HEK293 (cell line): ENCODE results near the gene TP53BP2.

ENCODE experiments used
- CTCF ChIA-PET: fragments of 350-600 bp; formaldehyde crosslinking; extraction: SDS; loops from one replicate; lab custom pipeline; 2021; ENCODE audit warnings: antibody characterized with exemption; lab: Yijun Ruan, JAX
- POLR2A ChIA-PET: fragments of 300-600 bp; formaldehyde crosslinking; extraction: SDS; loops from one replicate; lab custom pipeline; 2020; ENCODE audit warnings: antibody characterized with exemption, inconsistent platforms; lab: Yijun Ruan, JAX
- H3K27ac ChIP-seq: fragments of 200-500 bp; sonication (Bioruptor generic); 2 replicates; pipeline ENCODE4 v1.5.1; 2014; ENCODE audit warnings: low read depth, low read length, control low read depth, inconsistent platforms; ENCODE audit errors: extremely low read depth
- H3K36me3 ChIP-seq, 2 experiments: fragments of 200-500 bp in 1 of 2; sonication (Bioruptor generic) in 1 of 2; 1 replicate in 1 of 2; 2 replicates in 1 of 2; pipeline ENCODE4 v1.5.1; 2014 to 2017; ENCODE audit warnings: inconsistent platforms in 2 of 2, low read length in 2 of 2; ENCODE audit not compliant: control insufficient read depth in 2 of 2, insufficient read depth in 1 of 2
- H3K4me1 ChIP-seq: fragments of 200-500 bp; sonication (Bioruptor generic); 2 replicates; pipeline ENCODE4 v1.5.1; 2014; ENCODE audit warnings: mild to moderate bottlenecking, low read length, inconsistent platforms; ENCODE audit not compliant: control insufficient read depth, insufficient read depth
- H3K4me3 ChIP-seq: 2 replicates; pipeline ENCODE4 v1.5.1; 2011; ENCODE audit warnings: low read depth, mild to moderate bottlenecking, control low read depth, low read length, moderate library complexity
- H3K9me3 ChIP-seq: fragments of 200-500 bp; sonication (Bioruptor generic); 2 replicates; pipeline ENCODE4 v1.5.1; 2014; ENCODE audit warnings: low read depth, low read length, inconsistent platforms; ENCODE audit not compliant: control insufficient read depth, insufficient read depth
- MYNN ChIP-seq: fragments of 450-650 bp; formaldehyde crosslinking; IDR thresholded peaks from 2 replicates; pipeline ENCODE4 v1.5.1; 2016; ENCODE audit warnings: missing biosample characterization, missing genetic modification characterization, borderline replicate concordance
- PRDM10 ChIP-seq: fragments of 450-650 bp; formaldehyde crosslinking; IDR thresholded peaks from 2 replicates; pipeline ENCODE4 v1.5.1; 2016; ENCODE audit warnings: missing biosample characterization, missing genetic modification characterization
- WT1 ChIP-seq: fragments of 450-650 bp; formaldehyde crosslinking; IDR thresholded peaks from 2 replicates; pipeline ENCODE4 v1.5.1; 2016; ENCODE audit warnings: missing biosample characterization, missing genetic modification characterization
- ZBTB48 ChIP-seq: fragments of 450-650 bp; formaldehyde crosslinking; IDR thresholded peaks from 2 replicates; pipeline ENCODE4 v1.5.1; 2016; ENCODE audit warnings: missing biosample characterization, missing genetic modification characterization
- ZFP41 ChIP-seq: fragments of 450-650 bp; formaldehyde crosslinking; IDR thresholded peaks from 2 replicates; pipeline ENCODE4 v1.5.1; 2016; ENCODE audit warnings: missing biosample characterization, missing genetic modification characterization, borderline replicate concordance
- ZFP69B ChIP-seq: fragments of 450-650 bp; formaldehyde crosslinking; IDR thresholded peaks from 2 replicates; pipeline ENCODE4 v1.5.1; 2016; ENCODE audit warnings: missing biosample characterization, missing genetic modification characterization
- ZNF112 ChIP-seq: fragments of 450-650 bp; formaldehyde crosslinking; IDR thresholded peaks from 2 replicates; pipeline ENCODE4 v1.5.0; 2017; ENCODE audit warnings: missing biosample characterization, missing genetic modification characterization
- ZNF248 ChIP-seq: fragments of 450-650 bp; formaldehyde crosslinking; IDR thresholded peaks from 2 replicates; pipeline ENCODE4 v1.5.1; 2017; ENCODE audit warnings: missing biosample characterization, missing genetic modification characterization
- ZNF26 ChIP-seq: fragments of 450-650 bp; formaldehyde crosslinking; IDR thresholded peaks from 2 replicates; pipeline ENCODE4 v1.5.1; 2016; ENCODE audit warnings: missing biosample characterization, missing genetic modification characterization
- ZNF335 ChIP-seq: fragments of 450-650 bp; formaldehyde crosslinking; conservative IDR thresholded peaks from 2 replicates; pipeline ENCODE4 v1.5.1; 2016; ENCODE audit warnings: missing biosample characterization, missing genetic modification characterization
- ZNF350 ChIP-seq: fragments of 450-650 bp; formaldehyde crosslinking; IDR thresholded peaks from 2 replicates; pipeline ENCODE4 v1.5.0; 2017; ENCODE audit warnings: missing biosample characterization, mild to moderate bottlenecking, missing genetic modification characterization
- ZNF354C ChIP-seq: fragments of 450-650 bp; formaldehyde crosslinking; IDR thresholded peaks from 2 replicates; pipeline ENCODE4 v1.5.1; 2016; ENCODE audit warnings: missing biosample characterization, missing genetic modification characterization, low read depth, borderline replicate concordance
- ZNF423 ChIP-seq: fragments of 450-650 bp; formaldehyde crosslinking; IDR thresholded peaks from 2 replicates; pipeline ENCODE4 v1.5.1; 2016; ENCODE audit warnings: missing biosample characterization, missing genetic modification characterization
- ZNF571 ChIP-seq: fragments of 450-650 bp; formaldehyde crosslinking; IDR thresholded peaks from 2 replicates; pipeline ENCODE4 v1.5.0; 2017; ENCODE audit warnings: missing biosample characterization, missing genetic modification characterization
- ZNF639 ChIP-seq: fragments of 450-650 bp; formaldehyde crosslinking; IDR thresholded peaks from 2 replicates; pipeline ENCODE4 v1.5.1; 2016; ENCODE audit warnings: missing biosample characterization, missing genetic modification characterization
- ZNF654 ChIP-seq: fragments of 450-650 bp; formaldehyde crosslinking; IDR thresholded peaks from 2 replicates; pipeline ENCODE4 v1.5.1; 2016; ENCODE audit warnings: low read depth, missing biosample characterization, missing genetic modification characterization
- ZNF660 ChIP-seq: fragments of 450-650 bp; IDR thresholded peaks from 2 replicates; pipeline ENCODE4 v1.5.1; 2018; ENCODE audit warnings: missing biosample characterization, mild to moderate bottlenecking, missing genetic modification characterization
- ZNF677 ChIP-seq: fragments of 450-650 bp; IDR thresholded peaks from 2 replicates; pipeline ENCODE4 v1.5.0; 2018; ENCODE audit warnings: missing biosample characterization, mild to moderate bottlenecking, missing genetic modification characterization, moderate library complexity
- ZNF776 ChIP-seq: fragments of 450-650 bp; formaldehyde crosslinking; IDR thresholded peaks from 2 replicates; pipeline ENCODE4 v1.5.0; 2017; ENCODE audit warnings: missing biosample characterization, missing genetic modification characterization, borderline replicate concordance
- ZSCAN18 ChIP-seq: fragments of 450-650 bp; formaldehyde crosslinking; IDR thresholded peaks from 2 replicates; pipeline ENCODE4 v1.5.1; 2016; ENCODE audit warnings: missing biosample characterization, missing genetic modification characterization
- ZXDB ChIP-seq: fragments of 450-650 bp; formaldehyde crosslinking; IDR thresholded peaks from 2 replicates; pipeline ENCODE4 v1.5.1; 2016; ENCODE audit warnings: missing biosample characterization, missing genetic modification characterization
- TF ChIP-seq, protein P1 (sequence below): fragments of 450-650 bp; formaldehyde crosslinking; IDR thresholded peaks from 2 replicates; pipeline ENCODE4 v1.5.0; 2017; ENCODE audit warnings: missing biosample characterization, missing genetic modification characterization, borderline replicate concordance
- TF ChIP-seq, protein P2 (sequence below): fragments of 450-650 bp; formaldehyde crosslinking; IDR thresholded peaks from 2 replicates; pipeline ENCODE4 v1.5.1; 2016; ENCODE audit warnings: missing biosample characterization, missing genetic modification characterization

The TP53BP2 gene

DNA sequence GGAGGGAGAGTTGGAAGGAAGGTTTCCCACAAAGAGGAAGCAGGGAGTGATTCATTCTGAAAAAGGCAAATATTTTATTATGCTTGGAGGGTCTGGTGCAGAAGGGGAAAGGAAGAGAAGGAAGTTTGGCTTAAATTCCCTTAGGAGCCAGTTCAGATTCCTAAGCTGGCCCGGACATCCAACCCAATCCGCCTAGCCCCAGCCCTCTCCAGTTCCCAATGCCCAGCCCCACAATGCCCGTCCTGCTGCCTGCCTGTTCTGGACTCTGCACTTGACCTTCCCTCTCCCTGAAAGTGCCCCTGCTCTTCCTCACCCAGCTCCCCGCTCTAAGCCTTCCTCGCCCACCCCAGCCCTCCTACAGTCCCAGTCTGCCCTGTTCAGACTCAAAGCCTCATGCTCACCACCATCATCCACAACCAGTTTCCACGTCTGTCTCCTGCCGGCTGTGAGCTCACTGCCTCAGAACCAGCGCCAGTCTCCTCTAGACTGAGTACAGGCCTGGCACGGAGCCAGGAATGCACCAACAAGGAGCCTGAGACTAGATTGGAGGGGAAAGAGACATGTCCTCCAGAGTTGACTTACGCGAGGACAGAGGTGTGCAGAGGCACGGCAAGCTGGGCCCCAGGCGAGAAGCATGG lies 114.5 kb downstream of the TP53BP2 start:
- ChIA-PET POLR2A (interaction anchor here (0.7 to 1.8 kb wide), 2 partner anchors 11 to 24 kb away, joined by 3 to 6 read pairs; no protein-coding TSS in a partner anchor), CTCF (interaction anchor here (0.6 to 4.6 kb wide), 7 partner anchors 18 to 1192 kb away, joined by 3 to 23 read pairs (median 3); partner anchors contain the start of gene CAPN2)
- Histone ChIP-seq H3K4me3 (no peak overlapping the region), H3K27ac (no peak overlapping the region), H3K36me3 (peaks cover 0 to 19% of the 10 kb centered on the region in 2 experiments; a peak in 1 of 3 replicates), H3K4me1 (peaks cover 35% of the 10 kb centered on the region), H3K9me3 (no peaks in the 10 kb centered on the region)
- TF ChIP-seq PRDM10 = peak; percentile 98
- TF ChIP-seq ZNF248 (tag by site-specific recombination) = peak; percentile 90; the same call in 1 of the 2 replicates
- peak; percentile 98 for TF ChIP-seq ZNF571
- TF ChIP-seq ZNF639 (tag by site-specific recombination) = no peak
- TF ChIP-seq WT1 (tag by site-specific recombination) = 0 out of 2 replicates have a peak, but pooled peaks have one; percentile 26
- TF ChIP-seq ZNF654 (tag by site-specific recombination) = no peak
- no peak for TF ChIP-seq ZNF26 (tag by site-specific recombination)
- TF ChIP-seq ZBTB48 = peak; percentile 38
- TF ChIP-seq MYNN = 0 out of 2 replicates have a peak, but pooled peaks have one; percentile 43
- TF ChIP-seq, protein P1, sequence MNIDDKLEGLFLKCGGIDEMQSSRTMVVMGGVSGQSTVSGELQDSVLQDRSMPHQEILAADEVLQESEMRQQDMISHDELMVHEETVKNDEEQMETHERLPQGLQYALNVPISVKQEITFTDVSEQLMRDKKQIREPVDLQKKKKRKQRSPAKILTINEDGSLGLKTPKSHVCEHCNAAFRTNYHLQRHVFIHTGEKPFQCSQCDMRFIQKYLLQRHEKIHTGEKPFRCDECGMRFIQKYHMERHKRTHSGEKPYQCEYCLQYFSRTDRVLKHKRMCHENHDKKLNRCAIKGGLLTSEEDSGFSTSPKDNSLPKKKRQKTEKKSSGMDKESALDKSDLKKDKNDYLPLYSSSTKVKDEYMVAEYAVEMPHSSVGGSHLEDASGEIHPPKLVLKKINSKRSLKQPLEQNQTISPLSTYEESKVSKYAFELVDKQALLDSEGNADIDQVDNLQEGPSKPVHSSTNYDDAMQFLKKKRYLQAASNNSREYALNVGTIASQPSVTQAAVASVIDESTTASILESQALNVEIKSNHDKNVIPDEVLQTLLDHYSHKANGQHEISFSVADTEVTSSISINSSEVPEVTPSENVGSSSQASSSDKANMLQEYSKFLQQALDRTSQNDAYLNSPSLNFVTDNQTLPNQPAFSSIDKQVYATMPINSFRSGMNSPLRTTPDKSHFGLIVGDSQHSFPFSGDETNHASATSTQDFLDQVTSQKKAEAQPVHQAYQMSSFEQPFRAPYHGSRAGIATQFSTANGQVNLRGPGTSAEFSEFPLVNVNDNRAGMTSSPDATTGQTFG (tag by site-specific recombination) = 0 out of 2 replicates have a peak, but pooled peaks have one; percentile 36
- TF ChIP-seq ZNF677 (tag by site-specific recombination) = peak; percentile 50; the same call in 1 of the 2 replicates
- peak; percentile 91; the same call in 1 of the 2 replicates for TF ChIP-seq ZNF350
- TF ChIP-seq ZXDB = 0 out of 2 replicates have a peak, but pooled peaks have one; percentile 25
- TF ChIP-seq ZNF112 = peak; percentile 95
- TF ChIP-seq ZNF423 (tag by site-specific recombination) = no peak
- TF ChIP-seq, protein P2, sequence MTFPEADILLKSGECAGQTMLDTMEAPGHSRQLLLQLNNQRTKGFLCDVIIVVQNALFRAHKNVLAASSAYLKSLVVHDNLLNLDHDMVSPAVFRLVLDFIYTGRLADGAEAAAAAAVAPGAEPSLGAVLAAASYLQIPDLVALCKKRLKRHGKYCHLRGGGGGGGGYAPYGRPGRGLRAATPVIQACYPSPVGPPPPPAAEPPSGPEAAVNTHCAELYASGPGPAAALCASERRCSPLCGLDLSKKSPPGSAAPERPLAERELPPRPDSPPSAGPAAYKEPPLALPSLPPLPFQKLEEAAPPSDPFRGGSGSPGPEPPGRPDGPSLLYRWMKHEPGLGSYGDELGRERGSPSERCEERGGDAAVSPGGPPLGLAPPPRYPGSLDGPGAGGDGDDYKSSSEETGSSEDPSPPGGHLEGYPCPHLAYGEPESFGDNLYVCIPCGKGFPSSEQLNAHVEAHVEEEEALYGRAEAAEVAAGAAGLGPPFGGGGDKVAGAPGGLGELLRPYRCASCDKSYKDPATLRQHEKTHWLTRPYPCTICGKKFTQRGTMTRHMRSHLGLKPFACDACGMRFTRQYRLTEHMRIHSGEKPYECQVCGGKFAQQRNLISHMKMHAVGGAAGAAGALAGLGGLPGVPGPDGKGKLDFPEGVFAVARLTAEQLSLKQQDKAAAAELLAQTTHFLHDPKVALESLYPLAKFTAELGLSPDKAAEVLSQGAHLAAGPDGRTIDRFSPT (tag by site-specific recombination) = peak; percentile 31; the same call in 1 of the 2 replicates
- peak; percentile 98 for TF ChIP-seq ZNF660 (tag by site-specific recombination)
- TF ChIP-seq ZSCAN18 (tag by site-specific recombination) = 0 out of 2 replicates have a peak, but pooled peaks have one; percentile 14
- TF ChIP-seq ZFP69B (tag by site-specific recombination) = 0 out of 2 replicates have a peak, but pooled peaks have one; percentile 17
- TF ChIP-seq ZFP41 = no peak
- no peak for TF ChIP-seq ZNF354C (tag by site-specific recombination)
- peak; percentile 55 for TF ChIP-seq ZNF335
- peak; percentile 99 for TF ChIP-seq ZNF776
